22Rv1 (cell line): ENCODE measurements around the gene SGK1.

ENCODE experiments used
- H3K27ac ChIP-seq: fragments of 450-650 bp; 2 replicates; pipeline ENCODE4 v1.5.1; 2017
- CTCF ChIP-seq: fragments of 450-650 bp; IDR thresholded peaks from 2 replicates; pipeline ENCODE4 v1.5.1; 2017; ENCODE audit warnings: mild to moderate bottlenecking
- ZFX ChIP-seq: fragments of 450-650 bp; IDR thresholded peaks from 2 replicates; pipeline ENCODE4 v1.6.1; 2017; ENCODE audit warnings: antibody characterized with exemption, borderline replicate concordance

Gene SGK1

GRCh38 chr6:134317471-134318131 lies at the start of gene SGK1:
SGK1 (minus strand) TSS chr6:134318112; CDS start chr6:134317460, 652 bp downstream.
- H3K27ac ChIP-seq: no peak within 1 kb of the TSS
- peak; percentile 27; the same call in 1 of the 2 replicates for TF ChIP-seq CTCF
- TF ChIP-seq ZFX: no peak

- TF ChIP-seq ZFX: no peak
- no peak for TF ChIP-seq CTCF
Observed at GRCh38 chr6:134363323-134364039, 45.6 kb upstream of the SGK1 start.

GRCh38 chr6:134361011-134361410 lies 43.1 kb upstream of the SGK1 start:
- TF ChIP-seq ZFX: no peak
- no peak for TF ChIP-seq CTCF
- H3K27ac ChIP-seq: no peak overlapping the region

More at GRCh38 chr6:134363323-134364039, 45.6 kb upstream of the SGK1 start:
- no peak overlapping the region for H3K27ac ChIP-seq

GRCh38 chr6:134359302-134359701 lies 41.4 kb upstream of the SGK1 start:
- no peak for TF ChIP-seq CTCF
- no peak for TF ChIP-seq ZFX

GRCh38 chr6:134358320-134358719 lies 40.4 kb upstream of the SGK1 start:
- no peak overlapping the region for H3K27ac ChIP-seq
- TF ChIP-seq CTCF (no peak), ZFX (no peak)

More at GRCh38 chr6:134359302-134359701, 41.4 kb upstream of the SGK1 start:
- H3K27ac ChIP-seq: no peak overlapping the region

- TF ChIP-seq ZFX: no peak
- no peak for TF ChIP-seq CTCF
- no peak overlapping the region for H3K27ac ChIP-seq
Observed at GRCh38 chr6:134357022-134357487, 39.1 kb upstream of the SGK1 start.

- TF ChIP-seq CTCF (no peak), ZFX (no peak)
- no peak overlapping the region for H3K27ac ChIP-seq
Observed at GRCh38 chr6:134356405-134356804, 38.5 kb upstream of the SGK1 start.
